GM21423 (cell line): Measurements from ENCODE around the gene ISCA2.

ENCODE experiments used
- ATAC-seq: cut with Tn5 transposase; IDR thresholded peaks from one replicate; pipeline ENCODE4 v1.9.1; 2021; ENCODE audit warnings: mild to moderate bottlenecking, moderate library complexity; ENCODE audit not compliant: unreplicated experiment

ISCA2 gene

DNA sequence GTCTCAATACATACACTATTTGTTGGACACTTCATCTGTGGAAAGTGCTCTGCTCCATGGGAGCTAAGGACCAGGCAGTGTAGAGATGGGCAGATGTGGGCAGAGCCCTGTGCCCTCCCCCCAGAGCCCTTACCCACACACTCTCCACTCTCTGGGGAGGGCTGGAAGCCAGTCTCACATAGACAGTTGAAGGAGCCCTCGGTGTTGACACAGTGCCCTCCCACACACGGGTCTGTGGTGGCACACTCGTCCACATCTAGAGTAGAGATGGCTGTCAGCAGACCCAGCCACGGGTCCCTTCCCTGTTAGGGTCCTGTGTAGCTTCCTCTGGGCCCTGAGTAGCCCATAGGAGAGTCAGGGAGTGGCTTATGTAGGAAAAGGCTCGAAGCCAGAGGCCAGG is 14.3 kb downstream of the ISCA2 start:
- ATAC-seq, result no peak

DNA sequence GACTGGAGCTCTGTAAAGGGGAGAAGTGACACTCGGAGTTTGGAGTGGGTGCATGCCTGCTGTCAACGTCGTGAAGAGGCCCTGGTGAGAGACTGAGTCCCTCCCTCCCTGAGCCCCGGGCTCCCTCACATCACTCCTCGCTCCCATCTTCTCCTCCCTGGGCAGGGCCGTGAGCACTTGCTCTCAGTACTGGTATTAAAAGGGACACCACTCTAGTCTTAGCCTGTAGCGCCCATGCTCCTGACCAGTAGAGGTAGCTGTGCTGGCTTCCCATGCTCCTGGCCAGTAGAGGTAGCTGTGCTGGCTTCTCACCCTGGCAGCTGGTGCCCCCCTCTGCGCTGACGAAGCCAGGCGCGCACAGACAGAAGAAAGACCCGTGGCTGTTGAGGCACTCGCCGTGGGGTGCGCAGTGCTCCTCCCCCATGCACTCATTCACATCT is 14.7 kb downstream of the ISCA2 start:
- ATAC-seq, result no peak

DNA sequence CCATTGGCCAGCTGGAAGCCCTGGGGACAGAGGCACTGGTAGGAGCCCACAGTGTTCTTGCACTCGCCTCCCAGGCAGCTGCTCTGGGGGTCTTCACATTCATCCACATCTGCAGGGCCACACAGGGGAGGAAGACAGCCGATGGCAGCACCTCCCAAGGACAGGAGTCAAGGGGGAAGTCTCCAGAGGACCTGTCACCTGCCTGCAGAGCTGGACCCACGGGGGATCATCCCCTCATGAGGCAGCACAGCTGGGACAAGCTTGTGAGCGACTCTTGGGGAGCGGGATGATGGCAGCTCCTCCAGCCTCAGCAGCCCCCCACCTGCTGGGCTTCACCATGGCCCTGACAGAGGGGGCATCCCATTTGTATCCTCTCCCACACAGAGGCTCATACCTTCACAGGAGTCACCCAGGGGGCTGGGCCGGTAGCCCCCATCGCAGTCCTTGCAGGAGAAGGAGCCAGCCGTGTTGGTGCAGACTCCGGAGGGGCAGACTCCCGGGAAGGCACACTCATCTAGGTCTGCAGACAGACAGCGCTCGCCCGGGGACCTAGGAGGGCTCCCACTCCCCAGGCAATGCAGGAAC is 15.4 kb downstream of the ISCA2 start:
- ATAC-seq, result no peak

GRCh38 chr14:74509587-74510222 is 16.1 kb downstream of the ISCA2 start:
- ATAC-seq, result no peak

DNA sequence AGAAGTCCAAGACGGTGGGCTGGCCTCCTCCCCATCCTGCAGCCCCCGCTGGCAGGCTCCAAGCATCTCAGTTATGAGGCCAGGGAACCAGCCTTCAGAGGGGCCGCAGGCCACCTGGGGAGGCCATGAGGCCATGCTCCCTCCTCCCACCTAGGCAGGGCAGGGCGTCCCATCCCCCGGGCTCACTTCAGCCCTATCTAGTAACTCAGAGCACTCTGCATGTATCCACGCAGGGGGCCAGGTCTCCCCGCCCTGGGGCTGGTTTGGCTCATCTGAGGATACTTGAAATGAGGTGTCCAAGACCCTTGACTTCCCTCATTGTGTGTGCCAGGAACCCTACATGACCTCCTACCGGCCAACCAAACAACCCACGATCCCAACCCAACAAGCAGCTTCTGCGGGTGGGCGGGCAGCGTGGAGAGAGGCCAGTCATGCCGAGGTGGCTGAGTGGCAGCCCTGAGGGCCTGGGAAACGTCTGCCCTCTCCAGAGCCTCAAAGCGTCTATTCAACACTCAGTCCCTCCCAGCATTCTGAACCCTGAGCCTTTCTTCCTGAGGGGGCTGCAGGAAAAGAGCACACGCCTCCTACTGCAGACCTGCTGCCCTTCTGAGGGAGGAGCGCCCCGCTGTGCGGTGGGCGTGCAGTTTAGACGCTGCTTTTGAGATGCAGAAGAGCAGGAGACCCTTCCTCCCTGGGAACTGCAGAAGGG is 16.8 kb downstream of the ISCA2 start:
- no peak for ATAC-seq

- no peak for ATAC-seq
Measured at GRCh38 chr14:74510959-74511409, 17.4 kb downstream of the ISCA2 start.

GRCh38 chr14:74511966-74512830 is 18.6 kb downstream of the ISCA2 start:
- ATAC-seq, result no peak

DNA sequence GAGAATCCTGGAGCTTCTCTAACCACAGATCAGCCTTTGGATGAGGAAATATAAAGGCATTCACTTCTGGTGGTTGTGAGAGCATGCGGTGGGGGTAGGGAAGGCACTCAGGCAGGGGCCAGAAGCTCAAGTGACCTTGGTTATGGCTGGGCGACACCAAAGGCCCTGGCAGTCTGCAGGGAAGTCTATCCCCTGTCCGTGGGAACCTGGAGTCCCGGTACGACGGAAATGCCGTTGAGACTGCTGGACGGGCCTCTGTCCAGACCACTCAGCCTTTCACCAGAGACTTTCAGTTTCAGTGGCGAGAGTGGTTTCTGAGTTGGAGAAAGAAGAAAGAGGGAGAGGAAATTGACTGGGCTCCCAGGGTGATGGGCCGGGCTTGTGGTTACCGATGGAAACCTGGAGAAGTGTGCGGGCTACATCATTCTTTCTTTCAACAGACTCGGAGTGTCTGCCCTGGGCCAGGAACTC is 20.9 kb downstream of the ISCA2 start:
- ATAC-seq, result no peak

DNA sequence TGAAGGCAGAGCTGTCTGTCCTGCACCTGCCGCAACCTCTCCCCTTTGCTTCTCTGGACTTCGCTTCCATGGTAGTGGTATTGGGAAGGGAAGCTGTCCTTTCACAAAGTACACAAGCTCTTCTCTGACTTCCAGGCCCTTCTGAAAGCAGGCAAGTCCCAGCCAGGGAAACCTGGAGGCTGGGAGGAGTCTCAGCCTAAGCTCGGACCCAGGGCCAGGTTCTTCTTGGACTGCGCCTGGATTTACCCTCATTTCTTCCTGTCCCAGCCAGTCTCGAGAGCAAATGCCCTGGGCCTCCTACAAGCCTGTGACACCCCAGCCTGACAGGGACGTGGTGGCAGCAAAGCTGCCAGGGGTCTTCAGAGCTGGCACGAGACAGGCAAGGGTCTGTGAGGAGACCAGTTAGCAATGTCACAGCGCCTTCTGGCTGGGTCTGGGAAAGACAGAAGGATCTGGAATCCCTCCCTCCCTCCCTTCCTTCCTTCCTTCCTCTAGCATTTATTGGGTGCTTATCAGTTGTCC is 22.4 kb downstream of the ISCA2 start:
- no peak for ATAC-seq

- no peak for ATAC-seq
Measured at GRCh38 chr14:74516451-74517160, 23.0 kb downstream of the ISCA2 start.

DNA sequence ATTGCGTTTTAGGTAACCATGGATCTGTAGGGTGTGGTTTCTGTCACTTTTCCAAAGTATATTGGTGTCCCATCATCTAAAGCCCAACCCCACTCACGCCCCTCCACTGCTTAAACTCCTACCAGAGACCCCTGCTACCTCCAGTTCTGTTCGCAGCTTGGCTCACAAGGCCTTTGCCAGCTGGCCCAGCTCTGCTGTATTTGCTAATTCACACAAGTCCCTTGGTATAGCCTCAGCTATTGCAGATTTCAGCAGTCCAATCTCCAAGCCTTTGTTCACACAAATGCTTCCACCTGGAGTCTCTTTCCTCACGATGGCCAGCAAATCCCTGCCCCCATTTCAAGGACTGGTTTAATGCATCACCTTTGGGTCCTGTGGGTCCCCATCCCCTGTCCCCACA is 24.2 kb downstream of the ISCA2 start:
- no peak for ATAC-seq

- no peak for ATAC-seq
Measured at GRCh38 chr14:74518221-74518620, 24.7 kb downstream of the ISCA2 start.

GRCh38 chr14:74519316-74520074 is 25.9 kb downstream of the ISCA2 start:
- no peak for ATAC-seq

GRCh38 chr14:74521756-74522155 is 28.2 kb downstream of the ISCA2 start:
- no peak for ATAC-seq

DNA sequence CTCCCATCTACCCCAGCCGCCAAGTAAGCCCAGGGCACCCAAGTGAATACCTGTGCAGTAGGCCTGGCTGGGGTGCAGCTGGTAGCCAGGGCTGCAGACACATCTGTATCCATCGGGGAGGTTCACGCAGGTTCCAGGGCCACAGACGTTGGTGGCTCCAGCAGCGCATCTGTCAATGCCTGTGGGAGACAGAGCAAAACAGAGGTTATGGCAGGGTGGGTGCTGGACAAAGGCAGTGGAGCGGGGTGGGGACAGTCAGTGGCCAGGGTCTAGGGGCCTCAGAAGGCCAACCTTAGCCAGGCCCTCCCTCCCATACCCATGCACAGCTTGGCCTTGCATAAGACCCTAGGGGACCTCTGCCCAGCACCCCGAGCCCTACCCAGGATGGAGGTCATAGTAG is 29.2 kb downstream of the ISCA2 start:
- ATAC-seq, result no peak

GRCh38 chr14:74524076-74524811 is 30.7 kb downstream of the ISCA2 start:
- ATAC-seq, result no peak

DNA sequence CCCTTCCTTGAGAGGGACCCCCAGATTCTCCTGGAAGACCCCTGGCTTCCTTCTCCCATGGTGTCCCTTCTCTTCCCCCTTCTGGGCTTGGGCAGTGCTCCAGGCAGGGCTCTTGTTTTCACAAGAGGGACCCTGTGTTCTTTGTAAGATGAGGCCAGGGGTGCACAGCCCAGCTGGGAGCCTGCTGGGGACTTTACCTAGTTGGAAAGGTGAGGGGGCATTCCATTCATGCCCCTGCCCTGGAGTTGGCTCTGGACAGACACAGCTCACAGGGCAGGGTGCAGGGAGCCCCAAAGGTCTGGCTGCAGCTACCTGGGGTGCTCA is 31.2 kb downstream of the ISCA2 start:
- ATAC-seq, result no peak

GRCh38 chr14:74525361-74525851 is 31.8 kb downstream of the ISCA2 start:
- ATAC-seq, result no peak
